GM12878 (cell line): ENCODE data around the gene COASY. TPM values are rescaled to one million over a fixed set of nuclear protein-coding genes. Genes with fewer than 3 reads are reported as not detected.
A peak's percentile ranks its signal among the peaks of the same experiment; 100 is the strongest.

Experiments
- E2F4 ChIP-seq: IDR thresholded peaks from 2 replicates; pipeline ENCODE4 v1.6.1; 2012; ENCODE audit warnings: low read depth, low read length, improper control_type of control experiment
- E4F1 ChIP-seq: fragments of 450-650 bp; IDR thresholded peaks from 2 replicates; pipeline ENCODE4 v1.6.1; 2018; ENCODE audit warnings: borderline replicate concordance, mild to moderate bottlenecking; ENCODE audit not compliant: partially characterized antibody
- KDM1A ChIP-seq: fragments of 200-600 bp; sonication (generic); IDR thresholded peaks from 2 replicates; pipeline ENCODE4 v1.6.1; 2016; ENCODE audit warnings: borderline replicate concordance
- SIN3A ChIP-seq: IDR thresholded peaks from 2 replicates; pipeline ENCODE4 v1.6.1; 2012; ENCODE audit warnings: low read depth, low read length, improper control_type of control experiment
- ZBTB40 ChIP-seq: fragments of 450-650 bp; IDR thresholded peaks from 2 replicates; pipeline ENCODE4 v1.6.1; 2016; ENCODE audit warnings: mild to moderate bottlenecking, moderate library complexity, borderline replicate concordance
- ZNF217 ChIP-seq: fragments of 450-650 bp; IDR thresholded peaks from 2 replicates; pipeline ENCODE4 v1.6.1; 2017; ENCODE audit warnings: antibody characterized with exemption, mild to moderate bottlenecking
- polyA plus RNA-seq, 11 experiments: library from polyadenylated mRNA; depleted of rRNA in 4 of 11; unstranded in 6 of 11; stranded (reverse) in 5 of 11; fragments of >200 nt; fragmentation: Nextera tagmentation in 4 of 11; fragmentation: Illumina TruSeq in 1 of 11; extraction: Ambion mirVana in 4 of 11; extraction: Trizol in 1 of 11; gene quantifications; 1 replicate in 1 of 11; 2 replicates in 10 of 11; pipeline versions ENCODE4 v1.2.1 to v1.2.3, GENCODE V29; 2011 to 2016; ENCODE audit warnings: inconsistent platforms in 2 of 11, missing spikeins in 2 of 11, low read depth in 1 of 11
- total RNA-seq, 4 experiments: library from RNA; depleted of rRNA in 3 of 4; stranded (reverse); fragments of >200 nt in 3 of 4; fragmentation: Illumina TruSeq in 1 of 4; extraction: Trizol in 1 of 4; gene quantifications; 2 replicates each; pipeline versions ENCODE4 v1.2.1 to v1.2.3, GENCODE V29; 2013 to 2021

Gene COASY
- total and polyA plus RNA-seq, 10 of the 15 experiments (the other 5 are each of a cell fraction or from before 2014, with no cell fraction given) = 18.6 to 93.9 (median 43.2) TPM

GRCh38 chr17:42554250-42555121 lies 7.5 kb upstream of the COASY start (continued):
- peak; percentile 44; the same call in 1 of the 2 replicates for TF ChIP-seq ZBTB40
- peak; percentile 47 for TF ChIP-seq E4F1
- TF ChIP-seq E2F4 = no peak
- TF ChIP-seq ZNF217 = no peak; the same call in 1 of the 2 replicates
- no peak for TF ChIP-seq KDM1A
- 0 out of 2 replicates have a peak, but pooled peaks have one; percentile 21 for TF ChIP-seq SIN3A
